Activated CD4-positive, alpha-beta T cell treated with anti-CD3 and anti-CD28 coated beads, Interleukin-2, Interleukin-4, amounts not matched to agents 100 ng/mL and 50 ng/mL, durations not matched to agents 16 hours and 8 hours (primary cell): ENCODE data around the gene CFAP74.

Experiments used
- DNase-seq: peaks from one replicate; pipeline ENCODE4 v3.0.0-alpha.2; 2020; ENCODE audit warnings: low spot score

The CFAP74 gene

DNA sequence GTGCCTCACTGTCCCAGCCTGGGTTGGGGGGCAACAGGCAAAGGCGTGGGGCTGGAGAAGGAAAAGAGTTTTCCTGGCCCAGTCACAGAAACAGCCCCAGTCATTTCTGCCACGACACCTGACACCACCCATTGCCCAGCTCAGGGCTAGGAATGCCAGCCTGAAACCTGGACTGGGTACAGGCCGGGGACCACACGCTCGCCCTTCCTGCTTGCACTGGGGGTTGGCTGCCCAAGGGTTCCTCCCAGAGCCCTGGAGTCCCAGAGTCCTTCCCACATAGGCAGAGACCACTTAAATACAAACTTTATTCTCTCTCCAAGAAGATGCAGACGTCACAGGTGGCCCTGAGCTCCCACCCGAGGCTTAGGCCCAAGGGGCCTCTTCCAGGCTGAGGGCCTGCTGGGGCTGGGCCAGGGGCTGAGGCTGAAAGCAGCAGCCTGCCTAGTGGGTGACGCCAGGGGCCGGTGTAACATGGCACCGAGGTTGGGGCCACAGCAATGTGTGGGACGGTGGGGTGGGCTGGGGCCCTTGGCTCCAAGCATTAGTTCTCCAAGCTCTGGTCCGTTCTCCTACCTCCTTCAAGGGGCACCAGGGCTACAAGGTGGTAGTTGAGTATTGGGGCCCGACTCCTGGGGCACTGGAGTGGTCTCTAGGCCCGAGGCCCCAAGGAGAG, 86.1 kb downstream of the CFAP74 start:
- no peak for DNase-seq

DNA sequence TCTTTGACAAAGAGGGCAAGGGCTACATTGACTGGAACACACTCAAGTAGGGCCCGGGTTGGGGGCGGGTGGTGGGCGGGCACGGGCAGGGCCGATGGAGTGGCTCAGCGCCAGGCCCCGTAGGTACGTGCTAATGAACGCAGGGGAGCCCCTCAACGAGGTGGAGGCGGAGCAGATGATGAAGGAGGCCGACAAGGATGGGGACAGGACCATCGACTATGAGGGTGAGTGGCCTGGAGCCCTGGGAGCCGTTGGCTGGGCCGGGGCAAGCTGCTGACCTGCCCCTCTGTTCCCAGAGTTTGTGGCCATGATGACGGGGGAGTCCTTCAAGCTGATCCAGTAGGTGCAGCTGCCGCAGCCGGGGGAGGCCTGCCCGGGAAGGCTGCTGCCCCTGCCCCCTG, 86.7 kb downstream of the CFAP74 start:
- DNase-seq, result no peak

DNA sequence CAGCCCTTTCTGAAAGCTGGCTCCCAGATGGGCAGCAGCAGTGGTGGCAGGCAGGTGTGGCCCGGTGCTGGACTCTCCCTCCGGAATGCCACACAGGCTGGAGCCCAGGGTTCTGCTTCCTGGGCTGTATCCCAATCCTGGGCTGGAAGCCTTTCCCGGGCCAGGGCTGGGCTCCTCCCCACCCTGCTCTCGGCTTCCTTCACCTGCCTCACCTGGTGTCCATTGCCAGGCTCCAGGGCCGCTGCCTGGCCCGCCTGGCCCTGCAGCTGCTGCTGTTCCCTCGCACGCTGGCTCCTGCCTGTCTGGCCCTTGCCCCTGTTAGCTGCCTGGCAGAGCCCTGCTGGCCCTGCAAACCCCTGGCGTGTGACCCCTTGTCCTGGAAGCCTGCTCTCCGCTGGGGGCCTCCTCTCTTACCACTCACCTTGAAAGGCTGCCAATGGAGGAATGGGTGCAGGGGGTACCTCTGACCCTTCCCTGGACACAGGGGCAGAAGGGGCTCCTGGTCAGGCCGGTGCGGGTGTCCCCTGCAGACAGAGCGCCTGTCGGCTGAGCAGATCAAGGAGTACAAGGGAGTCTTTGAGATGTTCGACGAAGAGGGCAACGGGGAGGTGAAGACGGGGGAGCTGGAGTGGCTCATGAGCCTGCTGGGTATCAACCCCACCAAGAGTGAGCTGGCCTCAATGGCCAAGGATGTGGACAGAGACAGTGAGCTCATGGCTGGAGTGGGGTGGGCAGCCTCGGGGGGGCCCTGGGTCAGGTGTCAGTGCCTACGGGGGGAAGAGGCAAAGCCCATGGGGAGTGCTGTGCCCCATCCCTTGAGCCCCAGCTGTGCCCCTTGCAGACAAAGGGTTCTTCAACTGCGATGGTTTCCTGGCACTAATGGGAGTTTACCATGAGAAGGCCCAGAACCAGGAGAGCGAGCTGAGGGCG, 87.4 kb downstream of the CFAP74 start:
- DNase-seq, result no peak

DNA sequence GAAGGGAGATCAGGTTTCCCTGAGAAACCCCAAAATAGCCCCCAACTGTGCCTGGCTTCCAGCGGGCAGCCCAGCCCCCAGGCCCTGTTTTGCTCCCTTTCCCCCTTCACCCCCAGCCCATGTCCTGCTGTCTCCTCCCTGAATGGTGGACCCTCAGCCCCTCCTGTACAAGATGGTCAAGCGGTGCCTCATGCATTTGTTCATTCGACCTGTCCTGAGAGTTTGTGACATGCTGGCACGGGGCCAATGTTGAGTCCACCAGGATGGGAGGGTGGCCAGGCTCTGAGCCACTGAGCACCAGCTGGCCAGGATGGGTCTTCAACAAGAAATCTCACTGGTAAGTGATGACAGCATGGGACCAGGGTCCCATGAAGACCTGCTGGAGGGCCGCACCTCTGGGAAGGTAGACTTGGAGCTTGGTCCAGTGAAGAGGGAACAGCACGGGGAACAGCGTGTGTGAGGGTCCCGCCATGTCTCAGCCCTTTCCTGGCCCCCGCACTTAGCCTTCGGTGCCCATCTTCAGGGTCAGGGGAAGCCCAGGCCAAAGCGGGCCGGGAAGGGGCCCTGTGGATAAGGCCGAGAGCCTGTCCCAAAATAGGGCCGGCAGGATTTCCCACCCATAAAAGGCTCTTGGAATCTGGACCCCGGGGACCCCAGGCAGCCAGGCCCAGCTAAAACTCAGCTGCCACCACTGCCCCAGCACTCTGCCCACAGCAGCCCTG, 88.5 kb downstream of the CFAP74 start, which contains the start of gene CALML6:
TSS of gene CALML6 (plus strand) at position 290 of the 722 bp plus-strand sequence. CDS start at position 311, 21 bp downstream.
- no peak for DNase-seq

DNA sequence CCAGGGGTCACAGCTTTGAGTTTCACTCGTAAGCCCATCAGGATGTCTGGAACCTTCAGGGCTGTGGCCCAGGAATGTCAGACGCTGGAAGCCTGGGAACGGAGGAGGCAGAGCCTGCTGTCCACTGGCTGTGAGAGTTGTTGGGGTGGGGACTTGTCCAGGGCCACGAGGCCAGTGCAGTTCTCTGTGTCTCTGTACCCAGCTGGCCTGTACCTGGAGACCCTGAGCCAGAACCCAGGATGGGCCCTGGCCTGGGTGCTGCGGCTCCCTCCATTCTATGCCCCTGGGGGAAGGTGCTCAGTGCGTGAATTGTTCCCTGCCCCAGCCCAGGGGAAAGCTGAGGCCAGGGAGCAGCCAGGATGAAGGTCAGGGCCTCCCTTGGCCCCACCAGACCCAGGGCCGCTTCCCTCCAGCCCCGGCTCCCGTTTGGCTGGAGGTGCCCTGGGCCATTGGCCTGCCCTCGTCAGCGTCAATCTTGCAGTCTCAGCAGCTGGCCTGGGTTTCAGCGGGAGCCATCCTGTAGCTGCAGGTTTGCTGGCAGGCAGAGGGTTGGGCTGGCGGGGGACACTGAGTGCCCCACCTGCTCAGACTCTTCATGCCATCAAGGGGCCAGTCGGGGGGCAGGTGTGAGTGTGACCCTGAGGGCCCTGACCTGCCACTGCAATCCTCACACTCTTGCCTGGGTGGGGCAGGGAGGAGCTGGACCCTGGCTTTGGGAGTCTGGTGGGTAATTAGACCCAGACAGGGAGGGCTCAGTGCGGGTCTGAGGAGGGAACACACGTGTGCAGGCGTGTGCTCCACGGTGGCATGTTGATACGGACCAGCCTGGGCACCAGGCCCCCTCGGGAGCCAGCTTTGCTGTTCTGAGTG, 89.2 kb downstream of the CFAP74 start:
- no peak for DNase-seq

DNA sequence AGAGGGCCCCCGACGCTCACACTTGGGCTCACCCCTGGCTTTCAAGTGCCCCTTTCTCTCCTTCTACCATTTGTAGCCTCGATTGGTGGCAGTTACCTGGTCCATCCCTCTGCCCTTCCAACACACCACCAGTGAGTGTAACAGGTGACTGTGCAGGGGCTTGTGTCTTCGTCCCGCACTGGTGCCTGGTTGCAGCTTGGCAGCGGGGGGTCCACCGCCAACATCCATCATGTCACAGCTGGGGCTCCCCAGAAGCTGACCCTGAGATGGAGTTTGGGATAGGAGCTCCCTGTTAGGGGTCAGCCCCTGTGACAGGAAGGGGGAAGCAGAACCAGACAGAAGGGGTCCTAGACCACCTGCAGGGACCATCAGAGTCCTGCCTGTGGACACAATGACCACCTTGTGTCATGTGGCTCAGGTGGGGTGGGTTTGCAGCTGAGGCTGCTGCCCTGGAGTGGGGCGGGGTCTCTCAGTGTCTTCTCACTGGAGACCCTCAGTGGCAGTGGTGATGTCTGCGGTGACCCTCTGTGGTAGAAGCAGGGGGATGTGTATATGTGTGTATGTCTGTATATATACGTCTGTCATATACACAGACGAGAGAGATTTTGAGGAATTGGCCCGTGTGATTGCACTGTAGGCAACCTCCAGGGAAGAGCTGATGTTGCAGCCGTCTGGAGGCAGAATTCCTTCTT, 92.1 kb downstream of the CFAP74 start:
- no peak for DNase-seq

DNA sequence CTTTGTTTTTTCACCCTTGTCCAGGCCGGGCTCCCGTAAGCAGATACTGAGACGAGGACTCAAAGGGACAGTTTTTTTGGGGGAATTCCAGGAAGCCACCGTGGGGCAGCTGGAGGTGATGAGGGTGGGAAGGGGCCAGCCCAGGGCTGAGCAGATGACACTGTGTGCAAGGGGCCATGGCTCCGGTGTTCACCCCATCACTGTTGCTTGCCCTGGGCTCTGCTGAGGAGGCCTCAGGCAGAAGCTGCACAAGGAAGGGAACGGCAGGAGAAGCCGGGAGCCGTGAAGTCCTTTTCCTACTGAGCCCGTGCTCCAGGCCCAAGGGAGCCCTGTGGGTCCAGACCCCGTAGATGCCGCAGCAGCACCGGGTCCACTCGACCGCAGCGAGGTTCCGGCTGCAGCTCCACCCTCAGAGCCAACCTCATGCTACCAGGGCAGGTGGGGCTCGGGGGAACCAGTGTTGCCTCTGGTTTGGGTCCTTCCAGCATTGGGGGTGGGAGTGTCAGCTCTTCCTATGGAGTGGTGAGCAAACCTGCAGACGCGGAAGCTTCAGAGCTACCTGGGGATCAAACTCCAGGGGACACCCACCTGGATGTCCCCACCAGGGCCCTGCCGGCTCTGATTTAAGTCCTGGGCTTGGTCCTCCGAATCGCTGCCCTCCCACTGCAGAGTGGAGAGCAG, 92.8 kb downstream of the CFAP74 start:
- no peak for DNase-seq

DNA sequence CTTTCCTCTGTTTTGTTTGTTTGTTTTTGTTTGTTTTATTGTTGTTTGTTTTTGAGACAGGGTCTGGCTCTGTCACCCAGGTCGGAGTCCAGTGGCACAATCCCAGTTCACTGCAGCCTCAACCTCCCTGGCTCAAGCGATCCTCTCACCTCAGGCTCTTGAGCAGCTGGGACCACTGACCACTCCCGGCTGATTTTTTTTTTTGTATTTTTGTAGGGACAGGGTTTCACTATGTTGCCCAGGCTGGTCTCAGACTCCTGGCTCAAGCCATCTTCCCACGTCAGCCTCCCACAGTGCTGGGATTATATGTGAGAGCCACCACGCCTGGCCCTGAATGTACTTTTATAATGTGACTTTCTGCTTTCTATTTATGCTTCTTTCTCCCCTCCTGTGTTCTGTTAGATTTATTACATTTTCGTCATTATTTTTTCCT, 93.5 kb downstream of the CFAP74 start:
- DNase-seq, result no peak

DNA sequence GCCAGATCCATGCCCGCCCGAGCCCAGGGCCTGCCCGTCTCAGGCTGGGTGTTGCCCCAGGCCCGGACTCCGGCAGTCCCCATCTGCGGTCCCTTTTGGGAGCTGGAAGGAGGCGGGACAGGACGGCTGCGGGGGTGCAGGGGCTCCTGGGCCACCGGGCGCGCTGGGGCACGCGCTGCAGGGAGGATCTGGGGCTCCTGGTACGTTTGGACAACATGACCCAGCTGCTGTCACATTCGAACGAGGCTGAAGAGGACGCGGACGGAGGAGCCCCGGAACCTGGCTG, 95.1 kb downstream of the CFAP74 start:
- no peak for DNase-seq

DNA sequence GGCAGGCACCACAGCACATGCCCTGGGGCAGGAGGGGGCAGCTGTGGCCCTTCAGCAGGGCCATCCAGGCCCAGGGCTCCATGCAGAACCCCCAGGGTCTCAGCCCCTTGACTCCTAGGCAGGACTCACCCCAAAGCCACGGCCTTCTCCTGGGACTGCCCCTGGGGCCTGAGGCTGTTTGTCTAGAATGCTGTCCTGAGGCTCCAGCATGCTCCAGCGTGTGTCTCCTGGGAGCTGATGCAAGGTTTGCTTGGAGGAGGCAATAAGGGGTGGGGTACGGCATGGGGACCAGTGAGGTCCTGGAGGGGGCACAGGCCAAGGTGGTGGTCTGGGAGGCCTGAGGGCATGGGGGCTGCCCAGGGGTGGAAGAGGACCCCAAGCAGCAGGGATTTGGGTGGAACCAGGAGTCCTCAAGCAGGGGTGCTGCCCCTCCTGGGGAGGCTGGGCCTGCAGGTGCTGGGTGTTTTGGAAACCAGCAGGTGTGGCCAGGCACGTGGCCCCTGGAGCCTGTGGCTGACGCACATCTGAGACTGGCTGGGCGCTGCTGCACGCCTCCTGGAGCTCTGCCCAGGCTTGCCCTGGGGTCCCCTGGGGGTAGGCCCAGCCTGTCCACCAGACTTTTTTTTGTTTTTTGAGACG, 96.4 kb downstream of the CFAP74 start:
- DNase-seq, result no peak

DNA sequence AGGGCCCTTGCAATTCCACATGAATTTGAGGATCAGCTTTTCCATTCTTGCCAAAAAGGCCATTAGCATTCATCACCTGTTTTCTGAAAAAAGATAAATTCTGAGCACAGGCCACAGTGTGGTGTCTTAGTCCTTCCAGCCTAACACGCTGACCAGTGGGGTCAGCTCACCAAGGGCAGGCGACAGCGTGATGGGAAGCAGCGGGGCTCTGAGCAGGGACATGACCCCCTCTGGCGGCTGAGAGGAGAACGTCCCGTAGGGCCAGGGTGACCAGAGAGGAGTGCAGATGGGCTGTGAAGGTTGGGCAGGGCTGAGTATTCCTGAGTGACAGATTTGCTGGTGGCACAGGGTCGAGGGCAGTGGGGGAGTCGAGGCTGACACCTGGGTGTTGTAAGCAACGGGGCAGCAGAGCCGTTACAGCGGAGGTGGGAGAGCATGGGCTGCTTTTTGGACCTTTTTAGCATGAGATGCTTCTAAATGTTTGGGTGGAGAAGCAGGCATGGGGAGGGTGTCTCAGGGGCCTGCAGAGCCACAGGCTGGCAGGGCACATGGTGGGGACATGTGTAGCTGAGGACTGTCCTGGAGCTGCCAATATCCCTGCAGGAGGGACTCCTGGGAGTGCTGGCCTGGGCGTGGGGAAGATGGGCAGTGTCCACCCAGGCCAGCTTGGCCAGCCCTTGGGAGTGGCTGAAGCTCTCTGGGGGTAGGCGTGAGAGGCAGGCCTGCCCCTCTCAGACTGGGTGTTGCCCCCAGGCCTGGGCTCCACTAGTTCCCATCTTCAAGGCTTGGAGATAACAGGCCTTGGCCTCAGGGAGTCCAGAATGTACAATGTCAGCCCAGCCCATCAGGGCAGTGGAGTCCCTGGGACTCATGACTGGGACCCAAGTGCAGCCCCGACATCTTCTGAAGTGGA, 97.1 kb downstream of the CFAP74 start:
- peak; percentile 74 for DNase-seq

DNA sequence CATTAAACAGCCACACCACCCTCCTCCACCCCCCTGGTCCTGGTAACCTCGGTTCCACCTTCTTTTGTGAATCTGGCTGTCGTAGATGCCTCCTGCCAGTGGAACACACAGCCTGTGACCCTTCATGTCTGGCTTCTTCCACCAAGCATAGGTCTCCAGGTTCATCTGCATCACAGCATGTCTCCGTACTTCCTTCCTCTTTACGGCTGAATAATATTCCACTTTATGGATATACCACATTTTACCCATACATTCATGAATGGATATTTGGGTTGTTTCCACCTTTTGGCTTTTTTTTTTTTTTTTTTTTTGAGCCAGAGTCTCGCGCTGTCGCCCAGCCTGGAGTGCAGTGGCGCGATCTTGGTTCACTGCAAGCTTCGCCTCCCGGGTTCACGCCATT, 100.4 kb downstream of the CFAP74 start:
- no peak for DNase-seq

DNA sequence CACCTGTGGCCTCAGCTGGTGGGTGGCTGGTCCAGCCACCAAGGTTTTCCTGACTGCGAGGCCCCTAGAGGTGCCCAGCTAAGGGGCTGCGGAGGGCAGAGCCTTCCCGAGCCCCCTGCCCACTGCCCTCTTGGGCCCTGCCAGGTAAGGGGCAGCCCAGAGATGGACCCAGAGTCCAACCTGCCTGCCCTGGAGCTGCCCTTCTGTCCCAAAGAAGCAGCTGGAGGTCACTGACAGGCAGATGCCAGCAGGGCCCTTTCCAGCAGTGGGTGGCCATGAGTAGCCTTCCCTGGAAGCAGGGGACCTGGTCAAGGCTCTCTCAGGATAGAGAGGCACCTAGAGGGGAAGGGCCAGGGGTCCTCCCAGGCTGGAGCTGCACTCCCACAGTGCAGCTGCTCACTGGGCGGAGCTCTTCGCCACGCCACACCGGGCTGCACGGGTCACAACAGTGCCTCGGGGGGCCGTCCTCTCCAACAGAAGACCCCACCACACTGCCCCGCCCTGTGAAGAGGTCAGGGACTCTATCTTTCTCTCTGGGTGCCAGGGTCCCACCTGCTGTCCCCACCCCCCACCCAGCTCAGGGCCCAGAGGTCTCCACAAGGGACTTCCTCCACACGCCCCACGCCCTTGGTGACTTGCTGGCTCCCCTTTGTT, 101.8 kb downstream of the CFAP74 start:
- no peak for DNase-seq

DNA sequence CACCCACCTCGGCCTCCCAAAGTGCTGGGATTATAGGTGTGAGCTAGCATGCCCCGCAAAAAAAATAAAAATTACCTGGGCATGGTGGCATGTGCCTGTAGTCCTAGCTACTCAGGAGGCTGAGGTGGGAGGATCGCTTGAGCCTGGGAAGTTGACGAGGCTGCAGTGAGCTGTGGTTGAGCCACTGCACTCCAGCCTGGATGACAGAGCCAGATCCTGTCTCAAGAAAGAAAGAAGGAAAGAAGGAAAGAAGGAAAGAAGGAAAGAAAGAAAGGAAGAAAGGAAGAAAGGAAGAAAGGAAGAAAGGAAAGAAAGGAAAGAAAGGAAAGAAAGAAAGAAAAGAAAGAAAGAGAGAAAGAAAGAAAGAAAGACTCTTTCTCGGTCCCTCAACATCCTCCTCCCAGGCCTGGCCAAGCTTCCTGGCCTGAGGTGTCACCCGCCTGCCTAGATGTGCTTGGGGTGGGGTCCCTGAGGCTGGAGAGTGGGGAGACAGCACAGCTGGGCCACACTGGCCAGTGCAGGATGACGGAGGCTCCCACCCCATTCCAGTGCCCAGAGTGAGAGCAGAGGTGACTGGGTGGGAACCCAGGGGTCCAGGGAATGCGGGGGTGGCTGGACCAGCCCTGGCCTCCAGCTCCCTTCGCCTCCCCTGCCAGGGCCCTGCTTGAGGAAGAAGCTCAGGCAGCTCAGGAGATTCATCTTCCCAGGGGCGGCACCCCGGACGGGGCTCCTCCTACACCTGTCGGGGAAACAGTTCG, 102.5 kb downstream of the CFAP74 start:
- no peak for DNase-seq

DNA sequence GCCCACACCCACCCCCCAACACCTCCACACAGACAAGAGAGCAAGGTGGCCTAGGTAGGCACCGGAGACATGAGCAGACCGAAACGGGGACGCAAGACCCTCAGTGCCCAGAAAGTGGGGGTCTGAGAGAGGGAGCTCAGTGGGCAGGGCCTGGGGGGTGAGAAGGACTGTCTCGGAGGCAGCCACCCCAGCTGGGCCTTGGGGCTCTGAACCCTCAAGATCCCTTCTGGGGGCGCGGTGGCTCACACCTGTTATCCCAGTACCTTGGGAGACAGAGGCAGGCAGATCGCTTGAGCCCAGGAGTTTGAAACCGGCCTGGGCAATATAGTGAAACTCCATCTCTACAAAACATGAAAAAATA, 103.6 kb downstream of the CFAP74 start:
- DNase-seq, result no peak

DNA sequence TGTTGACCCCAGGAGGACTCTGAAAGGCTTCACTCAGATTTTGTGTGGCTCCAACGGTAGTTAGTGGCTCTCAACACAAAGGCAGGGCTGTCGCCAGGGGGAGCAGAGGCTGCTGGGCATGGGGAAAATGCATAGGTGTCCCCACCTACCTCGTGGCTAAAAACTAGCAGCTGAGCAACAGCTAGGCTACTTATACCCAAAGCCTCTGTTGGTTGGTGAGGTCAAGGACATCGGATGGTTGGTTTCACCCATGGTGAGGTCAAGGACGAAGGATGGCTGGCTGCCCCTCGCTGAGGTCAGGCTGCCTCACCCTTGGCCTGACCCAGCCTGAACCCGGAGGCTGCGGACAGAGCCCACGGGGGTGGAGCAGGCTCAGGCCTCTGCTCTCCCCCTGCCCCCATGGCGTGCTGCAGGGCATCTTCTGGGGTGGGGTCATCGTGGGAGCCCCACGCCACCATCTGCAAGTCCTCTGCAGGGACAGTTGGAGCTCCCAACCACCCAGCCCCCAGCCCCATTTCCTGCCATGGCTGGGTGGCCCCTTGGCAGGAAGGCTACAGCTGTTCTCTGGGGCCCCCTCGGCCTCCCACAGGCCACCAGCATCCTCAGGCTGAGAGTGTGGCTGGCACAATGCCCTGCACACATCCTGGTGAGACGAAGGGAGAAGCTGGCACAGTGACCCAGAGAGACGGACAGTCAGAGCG, 104.2 kb downstream of the CFAP74 start:
- no peak for DNase-seq

DNA sequence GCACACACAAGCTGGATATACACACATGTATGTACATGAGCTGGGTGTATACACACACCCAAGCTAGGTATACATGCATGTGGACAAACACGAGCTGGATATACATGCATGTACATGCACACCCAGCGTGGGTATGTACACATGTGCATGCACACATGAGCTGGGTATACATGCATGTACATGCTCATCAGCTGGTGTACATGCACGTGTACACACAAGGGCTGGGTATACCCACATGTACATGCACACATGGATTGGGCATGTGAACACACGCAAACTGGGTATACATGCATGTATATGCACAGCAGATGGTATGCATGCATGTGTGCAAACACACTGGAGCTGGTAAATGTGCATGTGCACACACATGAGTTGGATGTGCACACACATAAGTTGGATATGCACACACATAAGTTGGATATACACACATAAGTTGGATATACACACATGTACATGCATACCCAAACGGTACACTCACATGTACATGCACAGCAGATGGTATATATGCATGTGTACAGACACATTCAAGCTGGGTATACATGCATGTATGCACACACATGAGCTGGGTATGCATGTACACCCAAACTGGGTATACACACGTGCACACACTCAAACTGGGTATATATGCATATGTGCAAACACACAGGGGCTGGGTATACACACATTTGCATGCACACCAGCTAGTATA, 105.2 kb downstream of the CFAP74 start:
- no peak for DNase-seq
